GM19452 (cell line): Measurements from ENCODE around the gene TEX44.
"Not testable (repeated sequence)": the region's sequence is repeated elsewhere in the genome, so short reads cannot be mapped to it uniquely, and the experiment has no call there.

Experiments used
- ATAC-seq: cut with Tn5 transposase; IDR thresholded peaks from one replicate; pipeline ENCODE4 v1.9.1; 2021; ENCODE audit not compliant: unreplicated experiment

TEX44 gene

GRCh38 chr2:231570915-231571314, 21.7 kb upstream of the TEX44 start:
- not testable (repeated sequence) for ATAC-seq

GRCh38 chr2:231571661-231572191, 20.9 kb upstream of the TEX44 start:
- ATAC-seq, result no peak

- no peak for ATAC-seq
Measured at GRCh38 chr2:231573096-231573495, 19.6 kb upstream of the TEX44 start.

- ATAC-seq, result no peak
Measured at GRCh38 chr2:231573698-231574421, 18.8 kb upstream of the TEX44 start.

GRCh38 chr2:231575612-231576256, 16.9 kb upstream of the TEX44 start:
- no peak for ATAC-seq

- ATAC-seq, result no peak
Measured at GRCh38 chr2:231576465-231576864, 16.2 kb upstream of the TEX44 start.

- not testable (repeated sequence) for ATAC-seq
Measured at GRCh38 chr2:231578655-231579054, 14.0 kb upstream of the TEX44 start.

GRCh38 chr2:231579560-231579959, 13.1 kb upstream of the TEX44 start:
- no peak for ATAC-seq

GRCh38 chr2:231581328-231581727, 11.3 kb upstream of the TEX44 start:
- no peak for ATAC-seq

GRCh38 chr2:231583982-231584381, 8.7 kb upstream of the TEX44 start:
- no peak for ATAC-seq

- not testable (repeated sequence) for ATAC-seq
Measured at GRCh38 chr2:231587744-231588143, 4.9 kb upstream of the TEX44 start.

- ATAC-seq, result no peak
Measured at GRCh38 chr2:231589656-231590055, 3.0 kb upstream of the TEX44 start.

GRCh38 chr2:231590614-231591013, 2.0 kb upstream of the TEX44 start:
- ATAC-seq, result no peak

GRCh38 chr2:231593666-231594065, 1.0 kb downstream of the TEX44 start:
- no peak for ATAC-seq

GRCh38 chr2:231597014-231597611, 4.4 kb downstream of the TEX44 start:
- ATAC-seq, result peak; percentile 61

- no peak for ATAC-seq
Measured at GRCh38 chr2:231597627-231598026, 5.0 kb downstream of the TEX44 start.

GRCh38 chr2:231600619-231601355, 8.1 kb downstream of the TEX44 start:
- no peak for ATAC-seq

GRCh38 chr2:231601356-231602229, 8.9 kb downstream of the TEX44 start:
- no peak for ATAC-seq

GRCh38 chr2:231602859-231603467, 10.3 kb downstream of the TEX44 start:
- ATAC-seq, result no peak
